ENCODE results near the gene EPS15.

DNA sequence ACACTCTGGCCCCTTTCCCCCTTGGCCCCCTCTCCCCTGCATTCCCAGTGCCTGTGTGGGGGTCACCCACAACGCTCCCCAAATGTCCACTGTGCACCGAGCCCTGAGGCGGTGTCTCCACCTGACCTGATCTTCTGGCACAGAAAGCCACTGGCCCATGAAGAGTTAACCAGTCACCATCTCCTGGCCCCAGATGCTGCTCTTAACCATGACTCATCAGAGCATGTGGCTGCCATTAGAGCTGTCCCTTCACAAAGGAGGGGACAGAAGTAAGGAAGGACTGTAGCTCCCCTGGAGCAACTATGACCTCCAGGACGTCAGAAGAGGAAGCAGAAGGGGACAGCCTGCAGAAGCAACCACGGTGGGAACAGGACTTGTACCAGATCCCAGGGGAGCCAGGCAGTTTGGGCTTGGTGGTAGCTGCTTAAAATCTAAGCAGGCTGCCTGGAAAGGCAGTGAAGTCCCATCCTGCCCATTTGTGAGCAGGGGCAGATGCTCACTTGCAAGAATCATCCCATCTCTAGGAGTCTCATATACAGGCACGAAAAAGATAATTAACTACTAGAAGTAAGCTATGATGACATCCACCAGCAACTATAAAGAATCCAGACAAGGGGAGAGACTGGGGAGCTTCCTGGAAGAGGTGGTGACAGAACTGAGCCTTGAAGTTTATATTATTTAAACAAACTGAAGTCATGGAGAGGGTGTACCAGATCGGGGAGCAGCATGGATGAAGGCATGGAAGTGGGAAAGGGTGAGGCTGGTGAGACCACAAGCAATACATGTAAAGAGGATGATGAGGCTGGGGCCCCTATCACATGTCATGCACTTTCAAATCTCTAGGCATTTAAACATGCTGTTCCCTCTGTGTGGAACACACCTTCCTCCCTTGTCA is 187.6 kb downstream of the EPS15 start:
- TF ChIP-seq, protein P1, sequence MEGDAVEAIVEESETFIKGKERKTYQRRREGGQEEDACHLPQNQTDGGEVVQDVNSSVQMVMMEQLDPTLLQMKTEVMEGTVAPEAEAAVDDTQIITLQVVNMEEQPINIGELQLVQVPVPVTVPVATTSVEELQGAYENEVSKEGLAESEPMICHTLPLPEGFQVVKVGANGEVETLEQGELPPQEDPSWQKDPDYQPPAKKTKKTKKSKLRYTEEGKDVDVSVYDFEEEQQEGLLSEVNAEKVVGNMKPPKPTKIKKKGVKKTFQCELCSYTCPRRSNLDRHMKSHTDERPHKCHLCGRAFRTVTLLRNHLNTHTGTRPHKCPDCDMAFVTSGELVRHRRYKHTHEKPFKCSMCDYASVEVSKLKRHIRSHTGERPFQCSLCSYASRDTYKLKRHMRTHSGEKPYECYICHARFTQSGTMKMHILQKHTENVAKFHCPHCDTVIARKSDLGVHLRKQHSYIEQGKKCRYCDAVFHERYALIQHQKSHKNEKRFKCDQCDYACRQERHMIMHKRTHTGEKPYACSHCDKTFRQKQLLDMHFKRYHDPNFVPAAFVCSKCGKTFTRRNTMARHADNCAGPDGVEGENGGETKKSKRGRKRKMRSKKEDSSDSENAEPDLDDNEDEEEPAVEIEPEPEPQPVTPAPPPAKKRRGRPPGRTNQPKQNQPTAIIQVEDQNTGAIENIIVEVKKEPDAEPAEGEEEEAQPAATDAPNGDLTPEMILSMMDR (IDR thresholded peaks at IDR 0.05 in 8 of 11, conservative IDR thresholded peaks at IDR 0.05 in 3 of 11), result no peak
- no peak for TF ChIP-seq POLR2A (IDR thresholded peaks at IDR 0.05)

All from spleen (tissue), 7 donors.